Adrenal gland (tissue), 5 donors: ENCODE data around the gene CCDC33.

ENCODE experiments used
- CTCF ChIP-seq, 6 experiments: fragments of 450-650 bp in 4 of 6; fragments of 200-600 bp in 2 of 6; sonication (generic) in 1 of 6; IDR thresholded peaks; 1 replicate in 5 of 6; 2 replicates in 1 of 6; pipeline versions ENCODE4 v1.5.1 to v1.8.0; 2016 to 2021; ENCODE audit warnings: antibody characterized with exemption in 6 of 6, mild to moderate bottlenecking in 2 of 6, moderate library complexity in 1 of 6
- POLR2A ChIP-seq, 2 donors: fragments of 450-650 bp; IDR thresholded peaks; one replicate each; pipeline ENCODE4 v1.6.1; 2017; ENCODE audit warnings: antibody characterized with exemption in 2 of 2, mild to moderate bottlenecking in 2 of 2, moderate library complexity in 1 of 2
- donor health status: DM: no; HTN: no; CAD: no.

GRCh38 chr15:74333662-74334061, 97.5 kb downstream of the CCDC33 start:
- TF ChIP-seq CTCF (IDR thresholded peaks at IDR 0.05): no peak
- TF ChIP-seq POLR2A (IDR thresholded peaks at IDR 0.05): no peak
